Thoracic aorta (tissue), 2 donors: ENCODE measurements around the gene GABRG2. TPM values are rescaled to one million over a fixed set of nuclear protein-coding genes. Genes with fewer than 3 reads are reported as not detected.
"Not testable (repeated sequence)": the region's sequence is repeated elsewhere in the genome, so short reads cannot be mapped to it uniquely, and the experiment has no call there.

Experiments used
- ATAC-seq: fragments of 150-250 bp; one replicate; pipeline ENCODE4 v1.8.0; 2017; ENCODE audit warnings: low read depth; ENCODE audit not compliant: insufficient number of reproducible peaks, low FRiP score
- DNase-seq: peaks from one replicate; pipeline ENCODE4 v3.0.0-alpha.2; 2020; ENCODE audit warnings: low spot score
- H3K27ac ChIP-seq, 2 donors: fragments of 200-600 bp; sonication (generic); 1 replicate in 1 of 2; 2 replicates in 1 of 2; pipeline ENCODE4 v1.5.1; 2016; ENCODE audit warnings: mild to moderate bottlenecking in 2 of 2, moderate library complexity in 2 of 2
- H3K27me3 ChIP-seq: fragments of 200-600 bp; sonication (generic); replicated peaks from 2 replicates; pipeline ENCODE4 v1.6.0; 2016; ENCODE audit warnings: mild to moderate bottlenecking; ENCODE audit not compliant: insufficient read depth
- H3K36me3 ChIP-seq: fragments of 200-600 bp; sonication (generic); one replicate; pipeline ENCODE4 v1.5.1; 2016
- H3K4me1 ChIP-seq, 2 donors: fragments of 200-600 bp; sonication (generic); 1 replicate in 1 of 2; 2 replicates in 1 of 2; pipeline versions ENCODE4 v1.5.1 to v1.6.0; 2016; ENCODE audit warnings: low read depth in 2 of 2, mild to moderate bottlenecking in 1 of 2; ENCODE audit not compliant: control insufficient read depth in 1 of 2
- H3K4me3 ChIP-seq: fragments of 200-600 bp; sonication (generic); 2 replicates; pipeline ENCODE4 v1.5.1; 2016; ENCODE audit warnings: mild to moderate bottlenecking
- H3K9me3 ChIP-seq: fragments of 200-600 bp; sonication (generic); 2 replicates; pipeline ENCODE4 v1.5.1; 2016
- total RNA-seq, 2 donors: library from RNA; depleted of rRNA; stranded (reverse); fragments of >200 nt; gene quantifications; one replicate each; pipeline versions ENCODE4 v1.1.0 to v1.2.3, GENCODE V29; 2016
- TF ChIP-seq, protein P1 (sequence below): fragments of 200-600 bp; sonication (generic); IDR thresholded peaks from one replicate; pipeline ENCODE4 v1.5.1; 2019; ENCODE audit warnings: antibody characterized with exemption

The GABRG2 gene
- total RNA-seq, 2 donors from 2014 or later: not detected

DNA sequence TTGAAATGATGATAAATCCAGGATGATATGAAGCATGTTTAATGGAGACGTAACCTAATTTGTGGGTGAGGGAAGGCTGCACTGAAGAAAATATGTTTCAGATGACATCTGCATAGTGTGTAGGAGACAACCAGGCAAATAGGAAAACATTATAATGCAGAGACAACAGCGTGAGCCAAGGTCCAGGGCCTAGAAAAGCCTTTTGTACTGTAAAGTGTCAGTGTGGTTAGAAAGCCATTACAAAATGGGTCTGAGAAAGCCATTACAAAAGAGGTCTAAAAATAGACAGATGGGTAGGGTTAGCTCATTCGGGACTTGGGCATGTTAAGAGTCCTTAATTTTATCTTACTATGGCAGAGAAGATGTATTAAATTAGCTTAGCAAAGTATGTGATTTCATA, 14.9 kb upstream of the GABRG2 start:
- no peaks in the 10 kb centered on the region for H3K9me3 ChIP-seq
- TF ChIP-seq, protein P1, sequence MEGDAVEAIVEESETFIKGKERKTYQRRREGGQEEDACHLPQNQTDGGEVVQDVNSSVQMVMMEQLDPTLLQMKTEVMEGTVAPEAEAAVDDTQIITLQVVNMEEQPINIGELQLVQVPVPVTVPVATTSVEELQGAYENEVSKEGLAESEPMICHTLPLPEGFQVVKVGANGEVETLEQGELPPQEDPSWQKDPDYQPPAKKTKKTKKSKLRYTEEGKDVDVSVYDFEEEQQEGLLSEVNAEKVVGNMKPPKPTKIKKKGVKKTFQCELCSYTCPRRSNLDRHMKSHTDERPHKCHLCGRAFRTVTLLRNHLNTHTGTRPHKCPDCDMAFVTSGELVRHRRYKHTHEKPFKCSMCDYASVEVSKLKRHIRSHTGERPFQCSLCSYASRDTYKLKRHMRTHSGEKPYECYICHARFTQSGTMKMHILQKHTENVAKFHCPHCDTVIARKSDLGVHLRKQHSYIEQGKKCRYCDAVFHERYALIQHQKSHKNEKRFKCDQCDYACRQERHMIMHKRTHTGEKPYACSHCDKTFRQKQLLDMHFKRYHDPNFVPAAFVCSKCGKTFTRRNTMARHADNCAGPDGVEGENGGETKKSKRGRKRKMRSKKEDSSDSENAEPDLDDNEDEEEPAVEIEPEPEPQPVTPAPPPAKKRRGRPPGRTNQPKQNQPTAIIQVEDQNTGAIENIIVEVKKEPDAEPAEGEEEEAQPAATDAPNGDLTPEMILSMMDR: no peak
- H3K27ac ChIP-seq: no peak overlapping the region
- H3K36me3 ChIP-seq: no peaks in the 10 kb centered on the region
- ATAC-seq (no peak), DNase-seq (no peak)
- H3K4me3 ChIP-seq: no peak overlapping the region
- no peaks in the 10 kb centered on the region for H3K4me1 ChIP-seq
- H3K27me3 ChIP-seq: no peaks in the 10 kb centered on the region

DNA sequence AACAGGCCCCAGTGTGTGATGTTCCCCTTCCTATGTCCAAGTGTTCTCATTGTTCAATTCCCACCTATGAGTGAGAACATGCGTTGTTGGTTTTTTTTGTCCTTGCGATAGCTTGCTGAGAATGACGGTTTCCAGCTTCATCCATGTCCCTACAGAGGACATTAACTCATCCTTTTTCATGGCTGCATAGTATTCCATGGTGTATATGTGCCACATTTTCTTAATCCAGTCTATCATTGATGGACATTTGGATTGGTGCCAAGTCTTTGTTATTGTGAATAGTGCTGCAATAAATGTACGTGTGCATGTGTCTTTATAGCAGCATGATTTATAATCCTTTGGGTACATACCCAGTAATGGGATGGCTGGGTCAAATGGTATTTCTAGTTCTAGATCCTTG, 12.5 kb upstream of the GABRG2 start:
- not testable (repeated sequence) for H3K4me1 ChIP-seq, H3K4me3 ChIP-seq, H3K27ac ChIP-seq, H3K36me3 ChIP-seq, H3K9me3 ChIP-seq, DNase-seq, ATAC-seq, H3K27me3 ChIP-seq

- no peak for DNase-seq
- no peaks in the 10 kb centered on the region for H3K27me3 ChIP-seq
- TF ChIP-seq, protein P1: no peak
- no peaks in the 10 kb centered on the region for H3K4me1 ChIP-seq
- H3K36me3 ChIP-seq: no peaks in the 10 kb centered on the region
- no peak overlapping the region for H3K4me3 ChIP-seq
- H3K27ac ChIP-seq: no peak overlapping the region
- no peaks in the 10 kb centered on the region for H3K9me3 ChIP-seq
- no peak for ATAC-seq
Observed at GRCh38 chr5:162067162-162067561, 411 bp upstream of the GABRG2 start.

- no peaks in the 10 kb centered on the region for H3K9me3 ChIP-seq
- H3K4me1 ChIP-seq: no peaks in the 10 kb centered on the region
- H3K36me3 ChIP-seq: no peaks in the 10 kb centered on the region
- ATAC-seq (no peak), DNase-seq (no peak)
- TF ChIP-seq, protein P1: no peak
- no peaks in the 10 kb centered on the region for H3K27me3 ChIP-seq
- no peak overlapping the region for H3K27ac ChIP-seq
- H3K4me3 ChIP-seq: no peak overlapping the region
Observed at GRCh38 chr5:162068412-162068811, 839 bp downstream of the GABRG2 start.

GRCh38 chr5:162068936-162069335, 1.4 kb downstream of the GABRG2 start:
- Histone ChIP-seq H3K9me3 (no peaks in the 10 kb centered on the region), H3K27me3 (no peaks in the 10 kb centered on the region), H3K4me3 (no peak overlapping the region), H3K36me3 (no peaks in the 10 kb centered on the region), H3K4me1 (no peaks in the 10 kb centered on the region), H3K27ac (no peak overlapping the region)
- DNase-seq (no peak), ATAC-seq (no peak)
- TF ChIP-seq, protein P1: no peak

DNA sequence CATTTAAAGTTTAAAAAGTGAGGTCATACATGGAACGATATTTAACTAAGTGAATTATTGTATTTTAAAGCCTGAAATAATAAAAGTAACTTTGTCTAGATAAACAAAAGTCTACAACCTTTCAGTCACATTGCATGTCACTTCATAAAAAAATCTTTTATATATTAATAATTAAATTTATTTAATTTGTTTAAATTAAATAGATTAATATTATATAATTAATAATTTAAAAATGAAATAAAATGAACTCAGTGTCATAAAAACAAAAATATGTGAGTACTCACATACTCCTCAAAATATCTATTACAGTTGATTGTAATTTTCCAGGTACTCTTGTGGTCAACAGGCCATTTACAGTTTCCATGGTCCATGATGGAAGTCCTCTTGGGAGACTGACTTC, 11.2 kb downstream of the GABRG2 start:
- Histone ChIP-seq H3K27me3 (no peaks in the 10 kb centered on the region), H3K4me1 (no peaks in the 10 kb centered on the region), H3K9me3 (no peaks in the 10 kb centered on the region), H3K27ac (no peak overlapping the region), H3K4me3 (no peak overlapping the region), H3K36me3 (no peaks in the 10 kb centered on the region)
- DNase-seq: no peak
- TF ChIP-seq, protein P1: no peak
- ATAC-seq: no peak
